GM21528 (cell line): ENCODE data around the gene HPDL.
A peak's percentile ranks its signal among the peaks of the same experiment; 100 is the strongest.
"Not testable (repeated sequence)": the region's sequence is repeated elsewhere in the genome, so short reads cannot be mapped to it uniquely, and the experiment has no call there.

Experiments
- ATAC-seq: cut with Tn5 transposase; IDR thresholded peaks from one replicate; pipeline ENCODE4 v1.9.1; 2021; ENCODE audit warnings: mild to moderate bottlenecking, moderate library complexity; ENCODE audit not compliant: unreplicated experiment, low FRiP score

Gene HPDL

DNA sequence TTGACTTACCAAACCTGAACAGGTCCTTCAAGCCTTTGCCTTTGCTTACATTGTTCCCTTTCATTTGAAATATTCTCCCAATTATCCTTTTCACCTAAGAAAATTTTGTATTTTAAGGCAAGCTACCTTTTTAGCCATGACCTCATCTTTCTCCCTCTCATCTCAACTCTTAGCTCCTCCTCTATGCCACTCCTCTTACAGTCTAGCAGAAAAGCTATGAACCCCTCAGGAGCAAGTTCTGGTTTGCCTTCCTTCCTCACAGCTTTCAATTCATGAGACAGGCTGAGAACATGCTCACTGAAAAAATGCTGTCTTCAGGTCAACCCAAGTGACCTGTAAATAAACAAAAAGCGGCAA is 21.9 kb downstream of the HPDL start:
- no peak for ATAC-seq

DNA sequence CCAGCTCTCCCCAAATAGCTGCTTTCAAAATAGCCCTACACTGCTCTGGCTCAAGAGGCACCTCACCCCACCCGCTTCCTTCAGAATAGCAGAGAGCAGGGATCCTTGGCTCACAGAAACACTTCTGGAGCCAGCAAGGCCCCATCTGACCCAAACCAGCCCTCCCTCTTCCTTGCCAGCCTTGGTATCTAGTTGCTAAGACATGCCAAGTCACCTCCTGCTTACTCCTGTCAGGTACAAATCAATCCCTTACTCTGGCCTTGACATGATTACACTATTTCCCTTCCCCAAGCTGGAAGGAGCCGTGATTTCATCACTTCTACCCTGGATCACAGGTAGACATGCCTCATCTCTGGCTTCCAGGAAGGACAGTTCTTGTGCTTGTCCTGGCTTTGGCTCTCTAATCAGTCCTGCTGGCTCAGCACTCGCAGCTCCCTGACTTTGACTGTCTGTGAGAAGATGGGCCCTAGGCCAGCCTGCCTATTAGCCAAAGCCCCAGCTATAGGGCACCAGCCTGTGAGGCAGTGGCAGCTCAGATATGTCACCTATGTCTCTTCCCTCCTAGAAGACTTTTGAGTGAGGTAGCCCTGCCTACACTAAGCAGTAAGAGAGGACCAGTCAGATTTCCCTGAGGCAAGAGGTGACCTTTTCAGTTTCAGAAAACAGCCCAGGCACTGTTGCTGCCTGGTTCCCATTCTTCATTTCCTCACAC is 22.4 kb downstream of the HPDL start:
- ATAC-seq, result no peak

DNA sequence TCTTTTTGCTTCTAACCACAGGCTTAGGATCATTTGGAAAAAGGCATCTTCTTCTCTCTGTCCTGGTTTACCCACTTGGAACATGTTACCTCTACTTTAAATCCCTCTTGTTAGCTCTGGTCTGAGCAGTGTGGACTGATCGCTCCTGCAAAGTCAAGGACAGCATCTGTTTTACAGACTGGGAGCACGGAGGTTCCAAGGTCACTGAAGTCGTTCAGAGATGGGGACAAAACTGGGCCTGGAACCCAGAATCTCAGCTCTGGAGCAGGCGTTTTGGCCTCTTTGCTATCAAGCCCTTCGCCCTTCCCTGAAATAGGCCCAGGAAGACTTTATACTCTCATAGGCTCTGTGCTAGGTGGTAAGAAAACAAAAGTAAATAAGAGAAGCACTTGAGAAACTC is 24.8 kb downstream of the HPDL start:
- no peak for ATAC-seq

DNA sequence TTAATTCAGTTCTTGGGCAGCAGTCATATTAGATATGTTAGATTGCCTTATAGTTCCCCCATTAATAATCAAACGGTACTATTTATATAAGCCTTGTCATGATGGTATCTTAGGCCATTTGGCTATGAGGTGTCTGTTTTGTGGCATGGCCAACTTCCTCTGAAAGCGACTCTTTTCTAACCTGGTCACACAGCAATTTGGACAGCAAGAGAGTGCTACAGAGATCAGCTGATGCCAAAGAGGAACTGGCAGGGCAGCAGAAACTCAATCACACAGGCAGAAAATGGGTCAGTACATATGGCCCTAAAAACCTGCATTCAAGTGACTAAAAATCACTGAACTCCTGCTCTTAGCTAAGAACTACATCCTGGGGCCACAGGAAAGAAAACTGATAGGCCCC is 27.0 kb downstream of the HPDL start:
- ATAC-seq, result no peak

DNA sequence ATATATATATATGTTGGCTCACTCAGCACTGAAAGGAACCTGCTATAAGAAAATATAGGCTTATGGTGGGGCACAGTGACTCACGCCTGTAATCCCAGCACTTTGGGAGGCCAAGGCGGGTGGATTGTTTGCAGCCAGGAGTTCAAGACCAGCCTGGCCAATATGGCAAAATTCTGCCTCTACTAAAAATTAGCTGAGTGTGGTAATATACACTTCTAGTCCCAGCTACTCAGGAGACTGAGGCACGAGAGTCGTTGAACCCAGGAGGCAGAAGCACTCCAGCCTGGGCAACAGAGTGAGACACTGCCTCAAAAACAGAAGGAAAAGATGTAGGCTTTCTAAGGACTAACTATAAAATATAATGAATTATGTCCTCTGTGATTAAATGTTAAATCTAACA is 28.1 kb downstream of the HPDL start:
- ATAC-seq, result no peak

DNA sequence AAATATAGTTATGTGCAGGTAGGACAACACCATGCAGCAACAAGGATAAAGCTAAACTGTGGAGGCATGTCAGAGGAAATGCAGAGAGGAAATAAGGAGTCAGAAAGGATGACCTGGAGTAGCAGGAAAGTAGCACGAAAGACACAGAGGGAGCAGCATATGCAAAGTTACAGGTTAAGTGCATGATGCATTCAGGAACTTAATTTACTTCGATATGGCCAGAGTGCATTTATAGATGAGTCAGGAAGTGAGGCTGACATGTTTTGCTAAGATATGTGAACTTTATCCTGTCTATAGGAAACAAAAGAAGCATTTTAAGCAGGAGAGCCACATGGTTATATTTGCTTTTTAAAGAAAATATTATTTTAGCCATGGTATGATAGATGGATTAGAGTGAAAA is 29.0 kb downstream of the HPDL start:
- ATAC-seq, result no peak

DNA sequence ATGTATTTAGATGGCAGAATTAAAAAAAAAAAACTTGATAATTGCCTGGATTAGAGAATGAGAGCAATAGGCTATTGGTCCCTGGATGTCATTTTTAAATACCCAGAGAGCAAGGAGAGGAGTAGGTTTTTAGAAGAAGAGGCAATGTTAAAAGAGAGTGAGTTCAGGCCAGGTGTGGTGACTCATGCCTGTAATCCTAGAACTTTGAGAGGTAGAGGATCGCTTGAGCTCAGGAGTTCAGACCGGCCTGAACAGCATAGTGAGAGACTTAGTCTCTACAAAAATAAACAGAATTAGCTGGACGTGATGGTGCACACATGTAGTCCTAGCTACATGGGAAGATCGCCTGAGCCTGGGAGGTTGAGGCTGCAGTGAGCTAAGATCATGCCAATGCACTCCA is 29.5 kb downstream of the HPDL start:
- no peak for ATAC-seq

DNA sequence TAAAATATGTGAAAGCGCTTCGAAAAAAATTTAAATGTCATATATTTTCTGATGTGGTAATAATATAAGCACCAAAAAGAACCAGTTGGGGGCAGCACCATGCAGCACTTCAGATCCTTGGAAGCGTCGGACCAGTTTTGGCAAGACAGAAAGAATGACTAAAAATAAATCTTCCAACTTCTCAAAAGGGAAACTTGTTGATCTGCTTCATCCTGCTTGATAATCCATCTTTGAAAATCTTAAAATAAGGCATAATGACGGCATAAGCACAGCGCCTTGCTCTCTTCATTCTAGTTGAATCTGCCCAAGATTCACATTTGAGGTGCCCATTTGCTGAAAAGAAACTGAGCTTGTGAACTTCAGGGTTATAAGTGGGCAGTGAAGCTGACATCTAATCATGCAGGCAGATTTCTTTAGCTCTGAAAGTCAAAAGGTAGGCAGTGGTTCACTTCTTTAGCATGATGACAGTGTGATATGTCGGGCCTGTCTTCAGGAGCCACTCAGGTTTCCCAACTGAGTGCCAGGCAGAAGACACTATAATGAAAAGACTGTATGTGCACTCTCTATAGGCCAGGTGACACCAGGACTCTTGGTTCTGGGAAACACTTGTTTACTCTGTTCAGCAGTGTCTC is 33.3 kb downstream of the HPDL start:
- ATAC-seq, result no peak

DNA sequence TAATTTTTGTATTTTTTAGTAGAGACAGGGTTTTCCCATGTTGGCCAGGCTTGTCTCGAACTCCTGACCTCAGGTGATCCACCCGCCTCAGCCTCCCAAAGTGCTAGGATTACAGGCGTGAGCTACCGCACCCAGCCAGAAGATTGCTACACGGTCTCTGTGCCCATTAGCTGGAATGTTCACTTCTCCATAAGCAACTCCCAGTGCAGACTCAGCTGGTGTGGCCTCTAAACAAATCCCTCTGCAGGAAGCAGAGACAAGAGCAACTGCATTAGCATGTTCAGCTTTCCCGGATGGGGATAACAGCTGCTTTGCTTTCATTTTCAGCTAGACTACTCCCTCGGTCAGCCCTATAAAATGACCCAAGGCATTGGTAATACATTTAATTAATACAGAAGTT is 34.3 kb downstream of the HPDL start:
- ATAC-seq, result not testable (repeated sequence)

DNA sequence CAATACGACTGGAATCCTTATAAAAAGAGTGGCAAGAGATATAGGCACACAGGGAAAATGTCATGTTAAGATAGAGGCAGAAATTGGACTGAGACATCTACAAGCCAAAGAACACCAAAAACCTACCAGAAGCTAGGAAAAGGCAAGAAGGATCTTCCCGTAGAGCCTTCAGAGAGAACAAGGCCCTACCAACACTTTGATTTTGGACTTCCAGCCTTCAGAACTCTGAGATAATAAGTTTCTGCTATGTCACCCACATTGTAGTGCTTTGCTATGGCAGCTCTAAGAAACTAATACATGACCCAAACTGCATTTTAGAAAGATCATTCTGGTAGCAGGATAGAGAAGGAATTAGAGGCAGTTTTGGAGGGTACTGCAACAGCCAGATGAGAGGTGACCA is 37.6 kb downstream of the HPDL start:
- ATAC-seq, result no peak

DNA sequence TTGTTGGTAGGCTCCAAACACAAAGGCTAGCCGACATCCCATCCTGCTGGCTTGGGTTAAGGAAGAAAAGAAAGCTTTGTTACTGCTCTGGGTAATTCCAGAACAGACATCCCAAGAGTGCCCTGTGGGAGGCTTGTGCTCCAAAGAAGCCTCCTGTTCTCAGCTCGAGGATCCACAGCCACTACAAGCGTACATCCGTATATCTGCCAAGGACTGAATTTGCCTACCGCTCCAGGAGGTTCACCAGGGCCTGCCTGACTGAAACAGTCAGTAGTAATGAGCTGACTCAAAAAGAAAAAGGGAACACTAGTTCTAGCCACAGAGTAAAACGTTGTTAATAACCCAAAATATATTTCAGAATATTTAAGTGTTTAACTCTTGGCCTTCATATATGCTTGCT is 38.4 kb downstream of the HPDL start:
- peak; percentile 58 for ATAC-seq

DNA sequence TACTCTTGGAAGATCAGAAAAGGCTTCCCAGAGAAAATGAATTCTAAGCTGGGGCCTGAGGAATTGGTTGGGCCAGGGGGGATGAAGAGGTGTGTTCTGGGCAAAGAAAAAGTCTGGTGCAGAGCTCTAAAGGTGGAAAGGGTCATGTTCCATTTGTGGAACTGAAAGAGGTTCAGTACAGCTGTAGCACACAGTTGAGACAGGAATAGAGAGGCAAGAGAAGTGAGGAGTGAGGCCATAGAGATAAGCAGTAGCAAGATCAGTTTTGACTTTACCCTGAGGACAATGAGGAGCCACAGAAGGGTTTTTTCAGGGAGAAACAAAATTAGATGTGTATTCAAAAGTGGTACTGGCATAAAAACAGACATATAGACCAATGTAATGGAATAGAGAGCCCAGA is 43.9 kb downstream of the HPDL start:
- no peak for ATAC-seq

DNA sequence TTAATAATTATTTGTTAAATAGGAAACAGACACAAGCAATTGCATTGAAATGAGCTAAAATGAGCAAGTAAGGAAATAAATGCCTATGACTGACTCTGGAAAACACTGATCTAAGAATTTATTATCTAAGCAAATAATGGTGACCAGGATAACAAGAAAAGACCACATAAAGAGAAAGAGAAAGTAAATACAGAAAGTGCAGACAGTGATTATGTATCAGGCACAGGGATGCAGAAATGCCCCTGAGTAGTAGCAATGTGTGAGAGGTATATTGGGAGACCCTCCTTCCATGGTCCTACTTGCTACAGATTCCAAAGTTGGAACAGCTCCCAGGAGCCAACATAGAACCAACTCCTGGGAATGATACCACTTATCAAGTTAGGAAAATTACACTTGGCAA is 46.9 kb downstream of the HPDL start:
- ATAC-seq, result no peak

DNA sequence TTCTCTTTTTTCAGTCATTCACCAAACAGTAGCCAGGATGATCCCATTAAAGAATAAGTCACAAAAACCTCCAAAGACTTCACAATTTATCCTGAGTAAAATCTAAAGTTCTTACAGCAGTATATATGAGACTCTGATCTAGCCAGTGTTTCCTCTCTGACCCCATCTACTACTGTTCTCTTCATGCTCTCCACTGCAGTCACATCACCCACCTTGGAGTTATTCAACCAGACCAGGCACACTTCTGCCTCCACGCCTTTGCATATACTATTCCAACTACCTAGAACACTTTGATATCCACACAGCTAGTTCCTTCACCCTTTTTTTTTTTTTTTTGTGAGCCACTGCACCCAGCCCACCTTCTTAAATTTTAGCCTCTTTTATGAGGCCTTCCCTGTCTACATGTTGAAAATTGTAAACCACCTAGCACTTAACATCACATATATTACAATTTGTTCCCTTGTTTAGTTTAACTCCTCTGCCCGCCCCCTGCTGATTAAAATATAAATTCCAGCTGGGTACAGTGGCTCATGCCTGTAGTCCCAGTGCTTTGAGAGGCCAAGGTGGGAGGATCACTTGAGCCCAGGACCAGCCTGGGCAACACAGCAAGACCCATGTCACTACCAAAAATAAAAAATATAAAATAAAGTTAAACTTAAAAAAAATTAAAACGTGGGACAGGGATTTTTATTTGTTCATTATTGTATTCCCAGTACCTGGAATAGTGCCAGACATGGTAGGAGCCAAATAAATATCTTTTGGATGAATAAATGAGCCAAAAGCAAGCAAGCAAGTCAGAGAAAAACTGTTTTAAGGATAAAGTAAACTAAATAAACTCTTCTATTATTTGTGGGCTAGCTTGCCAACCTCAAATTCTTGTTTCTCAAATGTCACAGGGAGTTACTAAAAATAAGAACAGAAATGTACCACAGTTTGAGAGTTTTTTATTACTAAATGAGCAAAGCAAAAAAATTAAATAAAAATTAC is 48.7 kb downstream of the HPDL start:
- ATAC-seq, result no peak

DNA sequence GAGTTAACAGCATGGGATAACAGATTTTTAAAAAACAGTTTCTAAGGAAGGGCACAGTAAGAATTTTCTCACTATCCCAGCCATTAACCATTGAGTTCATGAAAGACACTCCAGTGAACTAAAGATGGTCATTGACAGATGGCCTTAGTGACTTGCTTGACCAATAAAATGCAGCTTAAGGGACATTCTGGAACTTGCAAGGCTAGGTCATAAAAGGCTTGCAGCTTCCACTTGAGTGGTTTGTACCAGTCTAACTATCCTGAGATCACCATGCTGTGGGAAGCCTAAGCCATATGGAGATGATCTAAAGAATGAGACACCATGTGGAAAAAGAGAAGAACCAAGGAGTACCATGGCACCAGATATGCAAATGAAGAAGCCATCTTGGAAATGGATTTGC is 51.5 kb downstream of the HPDL start:
- ATAC-seq, result no peak
